ENCODE results near the gene SIGLEC11.

The SIGLEC11 gene

DNA sequence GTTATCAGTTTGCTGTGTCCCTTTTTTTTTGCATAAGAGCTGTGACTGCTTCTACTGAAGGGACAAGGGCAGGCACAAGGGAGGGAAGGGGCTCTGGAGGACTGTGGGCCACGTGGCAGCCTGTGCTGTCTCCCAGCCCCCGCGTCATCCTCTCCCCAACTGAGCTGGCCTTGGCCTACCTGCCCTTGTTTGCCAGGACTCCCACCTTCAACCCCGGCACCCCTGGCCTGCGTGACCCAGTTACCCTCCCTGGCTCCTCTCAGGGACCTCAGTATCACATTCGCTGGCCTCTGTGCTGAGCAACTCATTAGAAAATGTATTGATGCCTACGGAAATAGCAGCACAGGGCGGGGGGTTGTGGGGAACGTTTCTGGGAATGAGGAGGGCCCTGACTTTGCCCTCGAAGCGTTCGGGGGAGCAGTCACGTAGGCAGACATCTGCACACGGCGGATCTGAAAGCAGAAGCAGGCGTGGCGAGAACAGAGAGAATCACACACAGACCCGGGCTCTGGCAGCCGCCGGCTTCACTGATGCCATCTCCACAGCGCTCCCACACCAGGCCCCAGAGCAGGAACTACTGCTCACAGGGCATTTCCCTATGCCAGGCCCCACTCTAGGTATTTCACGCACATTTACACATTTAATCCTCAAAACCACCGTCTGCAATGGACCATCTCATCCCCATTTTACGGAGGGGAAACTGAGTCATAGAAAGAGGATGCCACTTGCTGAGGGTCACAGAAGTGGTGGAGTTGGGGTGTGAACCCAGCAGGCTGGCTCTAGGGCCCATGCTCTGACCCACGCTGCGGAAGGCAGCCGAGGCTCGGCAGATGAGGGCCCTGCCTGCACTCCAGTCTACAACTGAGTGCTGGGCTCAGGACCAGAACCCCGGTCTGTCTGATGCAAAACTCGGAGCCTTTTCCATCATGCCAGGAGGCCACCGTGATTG lies 37.6 kb downstream of the SIGLEC11 start:
- no peak overlapping the region for H3K9ac ChIP-seq (ENCODE audit: low read length)
- H3K9me3 ChIP-seq (ENCODE audit: control insufficient read depth, low read depth, low read length): no peaks in the 10 kb centered on the region
- no peak overlapping the region for H3K4me3 ChIP-seq (ENCODE audit: low read length)
- H3K27me3 ChIP-seq (ENCODE audit: control insufficient read depth, insufficient read depth, low read length): no peaks in the 10 kb centered on the region
- peaks cover 6% of the 10 kb centered on the region for H3K4me1 ChIP-seq (ENCODE audit: control insufficient read depth, low read depth, low read length)
- peaks cover 43% of the 10 kb centered on the region for H3K36me3 ChIP-seq (ENCODE audit: control insufficient read depth, low read depth, low read length)
- no peak overlapping the region for H3K27ac ChIP-seq (ENCODE audit: low read length)

DNA sequence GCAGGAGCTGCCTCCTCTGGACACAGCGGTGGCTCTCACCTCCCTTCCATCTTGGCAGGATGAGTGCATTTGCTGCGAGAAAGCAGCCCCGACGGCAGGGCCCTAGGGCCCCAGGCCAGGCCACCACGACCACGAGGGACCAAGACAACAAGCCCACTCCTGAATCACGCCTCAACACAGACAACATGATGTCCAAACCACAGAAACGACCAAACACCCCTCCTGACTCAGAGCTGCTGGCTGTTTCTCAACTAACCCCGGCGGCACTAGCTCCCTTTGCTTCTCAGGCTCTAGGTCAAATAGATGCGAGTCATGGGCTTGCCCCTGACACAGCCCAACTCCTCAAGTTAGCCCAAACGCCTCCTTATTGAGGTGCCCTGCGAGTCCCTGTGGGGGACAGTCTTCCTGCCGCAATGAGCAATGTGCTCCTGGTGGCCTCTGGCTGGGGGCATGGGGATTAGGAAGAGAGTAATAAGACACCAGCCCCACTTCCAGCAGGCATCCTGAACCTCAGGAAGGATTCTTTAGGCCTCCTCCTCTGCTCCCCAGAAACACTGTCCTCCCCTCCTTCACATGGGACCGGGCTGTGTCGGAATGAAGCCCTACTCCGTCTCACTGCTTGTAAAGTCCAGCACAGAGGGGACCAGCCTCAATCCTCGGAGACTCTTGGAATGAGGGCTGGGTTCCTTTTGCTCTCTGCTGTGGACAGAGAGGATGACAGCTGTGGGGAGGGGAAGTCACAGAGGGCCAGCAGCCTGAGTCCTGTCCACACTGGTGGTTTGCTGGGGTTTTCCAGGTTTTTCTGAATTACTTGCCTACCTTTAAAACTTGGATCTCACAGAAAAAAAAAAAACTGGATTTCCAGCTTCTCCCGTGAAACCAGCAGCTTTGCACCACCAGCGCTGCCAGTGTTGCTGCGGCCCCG lies 38.8 kb downstream of the SIGLEC11 start:
- Histone ChIP-seq H3K9me3 (ENCODE audit: control insufficient read depth, low read depth, low read length) (no peaks in the 10 kb centered on the region), H3K27ac (ENCODE audit: low read length) (no peak overlapping the region), H3K36me3 (ENCODE audit: control insufficient read depth, low read depth, low read length) (peaks cover 40% of the 10 kb centered on the region), H3K4me1 (ENCODE audit: control insufficient read depth, low read depth, low read length) (no peaks in the 10 kb centered on the region), H3K9ac (ENCODE audit: low read length) (no peak overlapping the region), H3K27me3 (ENCODE audit: control insufficient read depth, insufficient read depth, low read length) (no peaks in the 10 kb centered on the region), H3K4me3 (ENCODE audit: low read length) (no peak overlapping the region)

GRCh38 chr19:49920624-49921363 lies 40.2 kb downstream of the SIGLEC11 start:
- Histone ChIP-seq H3K27ac (ENCODE audit: low read length) (no peak overlapping the region), H3K4me1 (ENCODE audit: control insufficient read depth, low read depth, low read length) (no peaks in the 10 kb centered on the region), H3K27me3 (ENCODE audit: control insufficient read depth, insufficient read depth, low read length) (no peaks in the 10 kb centered on the region), H3K9ac (ENCODE audit: low read length) (no peak overlapping the region), H3K9me3 (ENCODE audit: control insufficient read depth, low read depth, low read length) (no peaks in the 10 kb centered on the region), H3K4me3 (ENCODE audit: low read length) (no peak overlapping the region), H3K36me3 (ENCODE audit: control insufficient read depth, low read depth, low read length) (peaks cover 32% of the 10 kb centered on the region)

DNA sequence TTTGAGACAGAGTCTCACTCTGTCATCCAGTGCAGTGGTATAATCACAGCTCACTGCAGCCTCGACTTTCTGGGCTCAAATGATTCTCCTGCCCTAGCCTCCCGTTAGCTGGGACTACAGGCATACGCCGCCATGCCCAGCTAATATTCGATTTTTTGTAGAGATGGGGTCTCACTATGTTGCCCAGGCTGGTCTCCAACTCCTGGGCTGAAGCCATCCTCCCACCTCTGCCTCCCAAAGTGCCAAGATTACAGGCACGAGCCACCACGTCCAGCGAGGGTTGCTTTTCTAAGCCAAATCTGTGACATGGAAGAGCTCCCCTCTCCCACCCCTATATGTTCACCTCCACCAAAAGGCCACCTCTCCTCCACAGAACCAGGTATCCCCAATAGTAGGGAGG lies 42.9 kb downstream of the SIGLEC11 start:
- H3K36me3 ChIP-seq (ENCODE audit: control insufficient read depth, low read depth, low read length): peaks cover 28% of the 10 kb centered on the region
- H3K9ac ChIP-seq (ENCODE audit: low read length): no peak overlapping the region
- H3K4me3 ChIP-seq (ENCODE audit: low read length): no peak overlapping the region
- H3K9me3 ChIP-seq (ENCODE audit: control insufficient read depth, low read depth, low read length): no peaks in the 10 kb centered on the region
- no peaks in the 10 kb centered on the region for H3K4me1 ChIP-seq (ENCODE audit: control insufficient read depth, low read depth, low read length)
- H3K27ac ChIP-seq (ENCODE audit: low read length): no peak overlapping the region
- H3K27me3 ChIP-seq (ENCODE audit: control insufficient read depth, insufficient read depth, low read length): no peaks in the 10 kb centered on the region

GRCh38 chr19:49916839-49917733 lies 43.9 kb downstream of the SIGLEC11 start:
- H3K4me3 ChIP-seq (ENCODE audit: low read length): no peak overlapping the region
- no peak overlapping the region for H3K27ac ChIP-seq (ENCODE audit: low read length)
- no peaks in the 10 kb centered on the region for H3K4me1 ChIP-seq (ENCODE audit: control insufficient read depth, low read depth, low read length)
- H3K9ac ChIP-seq (ENCODE audit: low read length): no peak overlapping the region
- H3K9me3 ChIP-seq (ENCODE audit: control insufficient read depth, low read depth, low read length): no peaks in the 10 kb centered on the region
- H3K36me3 ChIP-seq (ENCODE audit: control insufficient read depth, low read depth, low read length): peaks cover 36% of the 10 kb centered on the region
- H3K27me3 ChIP-seq (ENCODE audit: control insufficient read depth, insufficient read depth, low read length): no peaks in the 10 kb centered on the region

DNA sequence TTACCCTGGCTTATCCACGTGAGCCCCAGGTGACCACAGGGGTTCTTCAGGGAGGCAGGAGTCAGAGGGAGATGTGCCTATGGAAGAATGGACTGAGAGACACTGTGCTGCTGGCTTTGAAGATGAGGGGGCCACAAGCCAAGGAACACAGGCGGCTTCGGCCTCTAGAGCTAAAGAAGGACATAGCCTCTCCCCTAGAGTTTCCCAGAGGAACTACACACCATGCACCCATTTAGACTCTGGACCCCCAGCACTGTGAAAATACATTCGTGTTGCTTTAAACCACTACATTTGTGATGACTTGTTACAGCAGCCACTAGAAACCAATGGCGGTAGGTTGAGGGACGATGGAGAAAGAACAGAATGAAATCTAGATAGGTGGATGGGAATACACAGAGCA lies 45.7 kb downstream of the SIGLEC11 start:
- Histone ChIP-seq H3K4me1 (ENCODE audit: control insufficient read depth, low read depth, low read length) (no peaks in the 10 kb centered on the region), H3K36me3 (ENCODE audit: control insufficient read depth, low read depth, low read length) (peaks cover 40% of the 10 kb centered on the region), H3K9me3 (ENCODE audit: control insufficient read depth, low read depth, low read length) (no peaks in the 10 kb centered on the region), H3K27me3 (ENCODE audit: control insufficient read depth, insufficient read depth, low read length) (no peaks in the 10 kb centered on the region), H3K9ac (ENCODE audit: low read length) (no peak overlapping the region), H3K4me3 (ENCODE audit: low read length) (no peak overlapping the region), H3K27ac (ENCODE audit: low read length) (no peak overlapping the region)

DNA sequence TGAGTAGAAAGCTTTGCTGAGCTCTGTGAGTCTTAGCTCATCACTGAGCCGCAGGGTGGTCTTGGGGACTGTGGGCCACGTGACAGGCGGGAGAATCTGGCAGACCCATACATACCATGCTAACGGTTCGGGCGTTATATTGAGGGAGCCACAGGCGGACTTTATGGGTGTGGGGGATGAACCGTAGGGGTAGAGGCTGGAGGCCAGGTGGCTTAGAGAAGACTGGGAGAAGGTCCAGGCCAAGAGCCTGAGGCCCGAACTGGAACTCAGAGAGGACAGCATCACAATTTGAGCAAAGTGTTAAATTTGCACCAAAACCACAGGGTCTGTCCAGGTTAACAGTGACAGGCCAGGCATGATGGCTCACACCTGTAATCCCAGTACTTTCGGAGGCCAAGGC lies 47.3 kb downstream of the SIGLEC11 start:
- Histone ChIP-seq H3K4me3 (ENCODE audit: low read length) (no peak overlapping the region), H3K27me3 (ENCODE audit: control insufficient read depth, insufficient read depth, low read length) (no peaks in the 10 kb centered on the region), H3K9me3 (ENCODE audit: control insufficient read depth, low read depth, low read length) (no peaks in the 10 kb centered on the region), H3K4me1 (ENCODE audit: control insufficient read depth, low read depth, low read length) (no peaks in the 10 kb centered on the region), H3K27ac (ENCODE audit: low read length) (no peak overlapping the region), H3K9ac (ENCODE audit: low read length) (no peak overlapping the region), H3K36me3 (ENCODE audit: control insufficient read depth, low read depth, low read length) (peaks cover 45% of the 10 kb centered on the region)

DNA sequence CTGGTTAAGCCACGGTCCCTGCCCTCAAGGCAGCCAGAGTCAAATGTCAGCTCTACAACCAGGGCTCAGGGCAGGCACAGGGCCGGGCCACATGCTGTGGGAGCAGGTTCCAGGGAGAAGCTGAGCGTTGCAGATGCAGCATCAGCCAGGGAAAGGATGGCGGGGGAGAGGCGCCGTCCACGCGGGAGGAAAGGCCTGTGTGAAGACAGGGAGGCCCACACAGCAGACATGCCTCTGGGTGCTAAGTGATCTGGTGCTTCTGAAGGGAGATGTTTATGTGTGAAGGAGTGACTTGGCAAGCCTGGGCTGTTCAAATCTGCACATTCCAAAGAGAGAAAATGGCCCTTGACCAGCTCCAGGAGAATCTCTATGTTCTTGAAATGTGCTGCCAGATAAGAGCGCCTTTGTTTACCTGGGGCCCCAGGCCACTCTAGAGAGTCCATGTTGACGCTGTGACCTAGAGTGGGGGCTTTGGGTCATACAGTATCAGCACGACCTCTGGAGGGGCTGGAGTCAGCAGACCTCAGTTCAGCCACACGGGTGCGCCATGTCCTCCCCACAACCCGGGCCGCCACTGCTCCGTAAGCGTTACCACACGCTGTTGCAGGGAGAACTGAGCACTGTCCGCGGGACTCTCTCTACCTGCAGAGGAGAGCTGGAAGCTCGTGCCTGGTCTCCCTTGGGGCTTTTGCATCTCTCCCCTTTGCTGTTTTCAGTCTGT lies 47.8 kb downstream of the SIGLEC11 start:
- H3K36me3 ChIP-seq (ENCODE audit: control insufficient read depth, low read depth, low read length): peaks cover 50% of the 10 kb centered on the region
- no peak overlapping the region for H3K27ac ChIP-seq (ENCODE audit: low read length)

DNA sequence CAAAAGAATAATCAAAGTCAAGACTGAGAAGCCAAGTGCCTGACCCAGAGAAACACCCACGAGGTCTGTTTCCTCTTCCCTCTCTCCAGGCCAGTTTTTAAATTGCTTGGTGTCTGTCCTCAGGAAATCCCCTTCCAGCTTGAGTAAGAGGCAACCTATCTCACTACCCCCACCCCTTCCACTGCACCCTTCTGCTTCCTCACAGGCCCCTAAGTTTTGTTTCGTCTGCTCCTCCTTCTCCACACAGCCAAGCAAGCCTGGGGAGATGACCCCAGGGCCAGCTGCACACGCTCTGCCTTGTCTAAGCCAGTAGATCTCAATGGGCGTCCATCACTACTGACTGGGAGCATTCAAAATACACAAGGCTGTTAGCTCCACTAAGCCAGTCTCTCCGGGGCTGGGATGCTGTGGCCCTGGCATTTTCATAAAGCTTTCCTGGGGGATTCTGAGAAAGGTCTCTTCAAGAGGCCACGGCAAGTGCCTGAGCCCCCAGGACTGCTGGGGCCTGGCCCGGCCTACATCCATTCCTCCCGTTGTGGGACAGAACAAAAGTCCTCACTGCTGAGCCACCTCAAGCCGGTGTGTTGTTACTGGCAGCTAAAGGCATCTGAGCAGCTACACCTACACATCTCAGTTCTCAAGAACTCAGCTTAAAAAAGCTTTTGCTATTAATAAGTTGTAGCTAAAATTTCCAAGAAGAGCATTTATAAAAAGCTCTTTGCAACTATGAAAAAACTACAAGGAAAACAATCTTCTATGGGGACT lies 49.4 kb downstream of the SIGLEC11 start:
- Histone ChIP-seq H3K9me3 (ENCODE audit: control insufficient read depth, low read depth, low read length) (no peaks in the 10 kb centered on the region), H3K27me3 (ENCODE audit: control insufficient read depth, insufficient read depth, low read length) (no peaks in the 10 kb centered on the region), H3K4me1 (ENCODE audit: control insufficient read depth, low read depth, low read length) (peaks cover 3% of the 10 kb centered on the region), H3K9ac (ENCODE audit: low read length) (no peak overlapping the region), H3K36me3 (ENCODE audit: control insufficient read depth, low read depth, low read length) (peaks cover 57% of the 10 kb centered on the region), H3K27ac (ENCODE audit: low read length) (no peak overlapping the region), H3K4me3 (ENCODE audit: low read length) (no peak overlapping the region)

More for the DNA sequence above, 47.8 kb downstream of the SIGLEC11 start:
- no peaks in the 10 kb centered on the region for H3K27me3 ChIP-seq (ENCODE audit: control insufficient read depth, insufficient read depth, low read length)
- H3K4me3 ChIP-seq (ENCODE audit: low read length): no peak overlapping the region
- no peaks in the 10 kb centered on the region for H3K9me3 ChIP-seq (ENCODE audit: control insufficient read depth, low read depth, low read length)
- no peaks in the 10 kb centered on the region for H3K4me1 ChIP-seq (ENCODE audit: control insufficient read depth, low read depth, low read length)
- no peak overlapping the region for H3K9ac ChIP-seq (ENCODE audit: low read length)
